Muscle of back (tissue), 11 donors: Measurements from ENCODE around the gene TNFAIP8. TPM values are rescaled to one million over a fixed set of nuclear protein-coding genes. Genes with fewer than 3 reads are reported as not detected.

Experiments
- DNase-seq, 3 donors: peaks; one replicate each; pipeline versions ENCODE4 v3.0.0 to v3.0.0-alpha.2; 2013
- polyA plus RNA-seq, 10 donors: library from polyadenylated mRNA; unstranded; fragments of 120-200 nt; gene quantifications; one replicate each; pipeline ENCODE4 v1.2.1, GENCODE V29; 2013; ENCODE audit not compliant: insufficient read length in 10 of 10

Gene TNFAIP8
- polyA plus RNA-seq, 10 donors = 10.1 to 19.7 (median 13.7) TPM

DNA sequence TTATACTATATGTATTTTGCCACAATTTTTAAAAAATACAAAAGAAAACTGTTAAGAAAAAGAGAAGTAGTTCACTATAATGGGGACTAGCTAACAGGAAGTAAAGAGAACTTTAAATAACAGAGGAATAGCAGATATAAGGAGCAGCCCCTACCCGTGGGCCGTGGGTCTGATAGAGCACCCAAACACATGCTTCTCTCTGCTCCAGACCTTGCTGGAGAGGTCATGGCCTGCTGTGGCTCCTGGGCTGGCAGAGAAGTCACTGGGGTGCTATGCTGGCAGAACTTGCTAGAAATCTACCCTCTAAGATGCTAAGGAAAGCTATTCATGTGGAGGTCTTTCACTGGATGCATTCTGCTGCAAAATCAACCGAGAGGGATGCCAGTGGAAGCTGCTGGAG is 10.0 kb upstream of the TNFAIP8 start:
- no peak for DNase-seq

DNA sequence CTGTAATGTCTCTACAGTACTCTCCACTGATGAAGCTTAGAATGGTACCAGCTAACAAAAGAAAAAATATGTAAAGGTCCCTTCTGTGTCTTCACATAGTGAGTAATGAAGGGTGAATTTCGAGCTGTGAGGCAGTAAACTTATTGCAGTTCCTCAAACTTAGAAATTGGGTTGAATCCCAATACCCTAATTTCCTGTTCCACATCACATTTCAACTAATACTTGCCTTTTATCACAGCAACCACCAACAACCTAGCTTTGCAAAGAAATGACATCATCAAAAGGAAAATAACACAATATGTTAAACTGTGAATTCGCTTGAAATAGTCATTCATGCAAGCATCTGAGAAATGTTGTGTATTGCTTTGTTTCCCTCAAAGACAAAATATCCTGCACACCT is 9.4 kb upstream of the TNFAIP8 start:
- no peak for DNase-seq

- DNase-seq = no peak
Observed at GRCh38 chr5:119347574-119347973, 8.2 kb upstream of the TNFAIP8 start.

- DNase-seq = peak; percentile 53 to 78 (median 66)
Observed at GRCh38 chr5:119347991-119348390, 7.8 kb upstream of the TNFAIP8 start.

GRCh38 chr5:119353213-119353612 is 2.6 kb upstream of the TNFAIP8 start:
- no peak for DNase-seq

DNA sequence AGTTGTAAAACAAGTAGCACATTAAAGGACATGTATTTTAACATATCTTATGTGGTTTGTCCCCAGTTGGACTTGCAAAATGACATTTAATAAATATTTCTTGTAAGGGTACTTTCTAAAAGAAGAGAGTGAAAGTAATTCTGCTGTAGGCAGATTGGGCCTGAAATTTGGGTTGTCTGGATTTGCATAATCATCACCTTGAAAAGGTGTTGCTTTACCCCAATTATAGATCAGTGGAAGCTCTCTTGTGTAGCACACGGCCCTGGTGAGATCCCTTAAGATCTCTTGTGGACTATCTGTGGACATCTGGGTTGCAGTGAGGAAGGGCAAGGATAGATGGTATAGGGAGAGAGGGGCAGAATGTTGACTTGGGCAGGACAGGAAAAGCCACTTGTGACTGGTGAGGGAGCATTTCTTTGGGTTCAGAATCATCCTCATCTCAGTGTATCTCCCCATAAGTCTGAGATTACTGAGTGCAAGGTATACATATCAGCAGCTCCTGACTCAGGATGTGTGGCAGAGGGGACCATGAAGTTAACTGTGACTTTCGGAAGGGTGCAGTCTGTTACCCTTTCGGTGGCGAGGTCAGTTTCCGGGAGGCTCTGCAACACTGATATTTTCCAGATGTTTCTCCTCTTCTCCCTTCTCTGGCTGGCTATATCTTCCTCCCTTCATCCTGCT is 2.0 kb upstream of the TNFAIP8 start:
- DNase-seq = no peak

DNA sequence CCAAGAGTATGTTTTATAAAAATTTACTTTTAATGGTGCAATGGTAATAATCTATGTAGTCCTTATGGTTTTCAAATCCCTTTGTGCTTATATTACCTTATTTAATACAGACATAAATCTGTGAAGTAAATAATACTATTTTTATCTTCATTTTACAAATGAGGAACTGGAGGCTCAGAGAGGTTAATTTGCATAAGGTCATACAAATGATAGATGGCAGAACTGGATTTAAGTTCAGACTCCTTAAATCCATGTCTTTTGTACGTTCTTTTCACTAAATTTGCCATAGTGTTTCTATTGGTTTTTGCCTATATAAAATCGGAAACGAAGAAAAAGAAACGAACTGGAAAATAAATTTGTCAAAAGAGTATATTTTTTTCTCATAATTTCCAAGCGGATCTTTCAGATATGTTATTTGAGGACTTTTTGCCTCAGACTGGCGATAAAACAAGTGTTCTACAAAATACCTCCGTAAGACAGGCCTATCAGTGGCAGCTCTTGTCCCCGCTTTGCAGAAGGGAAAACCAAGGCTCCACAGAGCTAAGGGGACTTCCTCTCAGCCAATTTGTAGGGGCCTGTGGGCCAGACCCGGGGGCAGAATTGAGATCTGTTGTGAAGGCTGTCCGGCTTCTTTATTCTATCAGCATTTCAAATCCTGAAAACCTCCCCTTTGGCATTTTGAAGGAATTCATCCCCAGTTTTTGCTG is 1.1 kb upstream of the TNFAIP8 start:
- DNase-seq = no peak

- DNase-seq = no peak
Observed at GRCh38 chr5:119355244-119355638, 578 bp upstream of the TNFAIP8 start.

DNA sequence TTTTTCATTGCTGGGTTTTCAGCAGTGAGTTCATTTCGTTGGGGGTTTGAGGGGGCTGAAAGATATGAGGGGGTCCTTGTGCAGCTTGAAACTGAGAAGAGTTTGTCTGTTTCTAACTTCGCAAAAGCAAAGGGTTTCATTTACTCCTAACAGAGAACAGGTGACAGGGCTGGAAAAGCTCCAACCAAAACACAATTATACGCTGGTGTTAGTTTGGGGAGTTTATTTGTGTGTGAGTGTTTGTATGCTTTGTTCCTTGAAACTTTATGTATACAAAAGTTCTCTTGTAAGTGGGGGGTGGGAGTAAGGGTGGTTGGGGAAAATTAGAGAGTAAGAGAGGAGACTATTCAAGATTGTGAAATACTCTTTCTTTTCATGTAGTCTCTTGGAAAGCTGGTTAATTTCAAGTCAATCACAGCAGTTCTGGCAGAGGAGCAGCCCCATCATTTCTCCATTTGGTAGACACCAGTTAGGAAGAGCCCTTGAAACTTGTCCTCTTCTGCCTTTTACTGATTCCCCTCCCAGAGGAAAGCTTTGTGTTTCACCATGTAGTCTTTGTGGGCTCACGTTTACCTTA is 881 bp downstream of the TNFAIP8 start:
- DNase-seq = peak in 2 of 3 donors; percentile 25 to 57

DNA sequence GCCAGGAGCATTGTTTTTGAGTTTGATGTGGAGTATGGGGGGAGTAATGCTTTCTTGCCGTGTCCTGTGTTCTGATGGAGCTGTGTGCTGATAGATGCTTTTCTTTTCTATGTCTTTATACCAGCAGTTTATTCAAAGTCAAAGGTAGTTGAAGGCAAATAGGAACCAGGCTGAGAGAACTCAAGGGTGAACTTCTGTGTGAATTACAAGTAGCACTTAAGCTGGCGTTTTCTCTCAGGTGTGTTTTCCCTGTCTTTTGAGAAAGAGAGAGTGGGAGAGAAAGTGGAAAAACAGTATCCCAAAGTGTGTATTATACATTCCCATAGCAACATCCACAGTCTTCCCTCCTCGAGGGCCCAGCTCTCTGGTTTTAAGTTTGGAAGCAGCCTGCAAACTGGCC is 1.5 kb downstream of the TNFAIP8 start:
- no peak for DNase-seq

DNA sequence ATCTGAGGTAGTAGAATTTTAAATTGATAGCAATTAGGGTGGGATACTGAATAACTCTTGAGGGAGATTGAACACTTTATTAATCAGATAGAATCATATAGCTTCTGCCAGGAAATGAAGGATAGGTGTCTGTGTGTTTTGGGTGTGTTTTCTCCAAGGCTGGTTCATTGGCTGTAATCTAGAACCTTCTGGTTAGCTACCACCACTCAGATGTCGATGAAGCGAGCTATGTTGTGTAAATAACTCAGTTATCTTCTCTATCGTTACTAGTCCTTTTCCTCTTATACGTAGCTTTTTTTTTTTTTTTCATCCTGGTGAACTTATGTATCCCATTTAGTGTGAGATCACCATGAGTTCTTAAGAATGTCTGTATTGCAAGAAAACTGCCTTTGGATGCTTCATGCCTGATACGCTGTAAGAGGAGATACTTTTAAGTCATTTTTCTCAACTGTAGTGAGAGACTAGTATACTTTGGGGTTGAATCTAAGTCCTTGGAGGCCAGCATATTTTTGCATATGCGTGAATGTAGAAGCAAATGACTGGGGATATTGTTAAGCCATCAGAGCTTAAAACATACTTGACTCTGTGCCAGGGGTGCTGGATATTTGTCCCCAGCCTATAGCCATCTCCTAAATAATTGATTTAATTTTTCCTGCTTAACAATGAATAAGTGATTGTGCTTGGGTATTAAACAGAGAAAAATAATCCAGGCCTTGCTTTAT is 2.1 kb downstream of the TNFAIP8 start:
- DNase-seq = no peak

DNA sequence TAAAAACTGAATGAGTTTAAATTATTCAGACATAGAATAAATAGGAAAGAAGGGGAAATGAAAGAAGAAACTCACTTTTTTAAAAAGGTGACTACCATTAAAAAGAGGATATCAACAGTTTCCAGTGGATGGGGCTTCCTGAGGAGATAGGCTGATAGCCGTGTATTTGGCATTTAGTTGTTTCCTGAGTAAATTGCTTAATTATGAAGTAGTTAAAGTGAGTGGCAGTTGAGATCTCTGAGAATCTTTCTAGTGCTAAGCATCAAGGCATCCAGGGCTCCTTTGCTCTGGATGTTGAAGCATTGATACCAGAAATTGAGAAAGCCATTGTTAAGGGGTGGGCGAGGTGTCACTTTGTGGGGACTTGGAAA is 2.7 kb downstream of the TNFAIP8 start:
- DNase-seq = no peak

GRCh38 chr5:119358901-119359603 is 3.2 kb downstream of the TNFAIP8 start:
- no peak for DNase-seq

GRCh38 chr5:119359737-119360413 is 4.1 kb downstream of the TNFAIP8 start:
- no peak for DNase-seq

DNA sequence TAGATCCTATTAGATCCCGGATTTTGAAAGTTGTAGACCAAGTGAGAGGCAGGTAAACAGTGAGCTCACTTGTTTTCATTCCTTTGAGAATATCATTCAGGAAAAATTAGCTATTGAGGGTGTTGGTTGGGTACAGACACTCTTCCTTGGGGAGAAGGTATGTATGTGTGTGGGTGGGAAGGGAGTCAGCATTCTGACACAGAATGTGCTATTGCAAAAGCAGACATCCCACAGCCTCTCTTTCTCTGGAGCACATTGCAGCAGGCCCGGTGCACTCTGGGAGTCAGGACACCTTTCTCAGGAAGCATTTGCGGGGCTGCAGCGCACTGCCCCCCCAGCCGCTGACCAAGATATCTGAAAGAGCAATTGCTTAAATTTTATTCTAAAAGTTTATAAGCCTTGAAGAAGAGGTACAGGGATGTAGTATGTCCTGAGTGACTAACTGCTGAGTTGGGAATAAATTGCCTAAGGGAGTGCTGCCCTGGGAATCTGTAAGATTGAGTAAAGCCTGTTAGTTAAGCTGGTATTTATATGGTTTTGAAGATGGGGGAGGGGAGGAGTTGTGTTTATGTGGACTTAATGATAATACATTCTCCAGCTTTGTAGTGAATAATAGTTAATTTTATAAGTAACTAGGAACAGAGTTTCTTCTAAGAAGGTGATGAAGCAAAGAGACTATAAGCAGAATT is 5.2 kb downstream of the TNFAIP8 start:
- DNase-seq = no peak

- DNase-seq = no peak
Observed at GRCh38 chr5:119361594-119362125, 5.8 kb downstream of the TNFAIP8 start.

- no peak for DNase-seq
Observed at GRCh38 chr5:119362714-119363113, 6.9 kb downstream of the TNFAIP8 start.

- DNase-seq = no peak
Observed at GRCh38 chr5:119363271-119363670, 7.5 kb downstream of the TNFAIP8 start.

DNA sequence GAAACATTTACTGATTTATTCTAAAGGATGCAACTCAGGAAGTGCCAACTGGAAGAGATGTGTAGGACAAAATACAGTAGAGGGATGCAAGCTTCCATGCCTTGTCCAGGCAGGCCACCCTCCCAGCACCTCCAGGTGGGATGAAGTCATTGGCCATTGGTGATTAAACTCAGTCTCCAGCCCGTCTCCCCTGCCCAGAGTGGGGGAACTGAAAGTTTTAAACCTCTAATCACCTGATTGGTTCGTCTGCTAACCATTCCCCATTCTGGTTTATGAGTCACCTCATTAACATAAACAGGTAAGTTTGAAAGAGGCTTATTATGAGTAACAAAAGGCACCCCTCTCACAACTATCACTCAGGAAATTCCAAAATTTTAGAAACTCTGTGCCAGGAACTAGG is 8.1 kb downstream of the TNFAIP8 start:
- no peak for DNase-seq

- no peak for DNase-seq
Observed at GRCh38 chr5:119365847-119366539, 10.2 kb downstream of the TNFAIP8 start.
